ENCODE data around the gene TTF2. TPM values are rescaled to one million over a fixed set of nuclear protein-coding genes. Genes with fewer than 3 reads are reported as not detected.
A peak's percentile ranks its signal among the peaks of the same experiment; 100 is the strongest.

Gene TTF2
- total and polyA plus RNA-seq, 2 experiments from 2014 or later = 84.7 to 85.4 TPM

DNA sequence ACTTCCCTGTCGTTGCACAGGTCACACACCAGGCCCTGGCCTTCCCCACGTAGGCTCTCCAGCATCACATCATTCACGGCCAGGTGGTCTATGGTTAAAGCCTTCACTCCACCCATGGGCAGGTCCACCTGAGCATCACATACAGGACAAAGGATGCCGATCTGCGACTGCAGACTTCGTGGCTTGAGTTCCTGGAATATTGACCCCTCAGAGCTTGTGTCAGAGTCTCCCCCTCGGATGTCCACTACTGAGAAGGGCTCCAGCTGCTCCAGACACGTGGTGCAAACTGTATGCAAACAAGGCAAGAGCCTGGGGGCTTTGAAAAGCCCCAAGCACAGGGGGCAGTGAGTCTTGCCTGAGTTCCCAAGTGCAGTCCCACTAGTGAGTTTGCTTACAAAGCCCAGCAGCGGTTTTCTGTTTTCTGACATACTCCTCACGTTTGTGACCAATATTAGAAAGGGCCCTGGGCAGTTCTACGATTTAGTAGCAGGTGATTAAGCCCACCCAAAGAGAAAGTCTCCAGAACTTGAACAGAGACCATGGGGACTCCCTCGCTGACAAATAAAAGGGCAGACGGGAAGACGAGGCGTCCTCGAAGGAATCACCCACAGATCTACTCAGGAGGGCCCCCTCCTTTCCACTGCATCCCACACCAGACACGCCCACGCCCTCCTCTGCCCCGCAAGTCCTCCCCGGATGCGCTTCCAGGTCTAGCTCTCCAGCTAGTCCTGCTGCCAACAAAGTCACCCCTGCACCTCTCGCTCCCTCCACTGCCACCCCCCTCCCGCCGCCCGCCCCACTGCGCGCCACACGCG, 60.9 kb downstream of the TTF2 start (continued):
- TF ChIP-seq, protein P1, sequence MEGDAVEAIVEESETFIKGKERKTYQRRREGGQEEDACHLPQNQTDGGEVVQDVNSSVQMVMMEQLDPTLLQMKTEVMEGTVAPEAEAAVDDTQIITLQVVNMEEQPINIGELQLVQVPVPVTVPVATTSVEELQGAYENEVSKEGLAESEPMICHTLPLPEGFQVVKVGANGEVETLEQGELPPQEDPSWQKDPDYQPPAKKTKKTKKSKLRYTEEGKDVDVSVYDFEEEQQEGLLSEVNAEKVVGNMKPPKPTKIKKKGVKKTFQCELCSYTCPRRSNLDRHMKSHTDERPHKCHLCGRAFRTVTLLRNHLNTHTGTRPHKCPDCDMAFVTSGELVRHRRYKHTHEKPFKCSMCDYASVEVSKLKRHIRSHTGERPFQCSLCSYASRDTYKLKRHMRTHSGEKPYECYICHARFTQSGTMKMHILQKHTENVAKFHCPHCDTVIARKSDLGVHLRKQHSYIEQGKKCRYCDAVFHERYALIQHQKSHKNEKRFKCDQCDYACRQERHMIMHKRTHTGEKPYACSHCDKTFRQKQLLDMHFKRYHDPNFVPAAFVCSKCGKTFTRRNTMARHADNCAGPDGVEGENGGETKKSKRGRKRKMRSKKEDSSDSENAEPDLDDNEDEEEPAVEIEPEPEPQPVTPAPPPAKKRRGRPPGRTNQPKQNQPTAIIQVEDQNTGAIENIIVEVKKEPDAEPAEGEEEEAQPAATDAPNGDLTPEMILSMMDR (conservative IDR thresholded peaks at IDR 0.05; ENCODE audit: low read depth in 2 of 2) = no peak
- TF ChIP-seq POLR2AphosphoS5 (IDR thresholded peaks at IDR 0.05; ENCODE audit: low read depth) (no peak), EZH2phosphoT487 (IDR thresholded peaks at IDR 0.05; ENCODE audit: unreplicated experiment) (no peak), CREB1 (CRISPR knock-in tag; IDR thresholded peaks at IDR 0.05; ENCODE audit: low read depth) (no peak), STAT1 (IDR thresholded peaks at IDR 0.05; ENCODE audit: unreplicated experiment) (no peak)
- TF ChIP-seq, protein P2, sequence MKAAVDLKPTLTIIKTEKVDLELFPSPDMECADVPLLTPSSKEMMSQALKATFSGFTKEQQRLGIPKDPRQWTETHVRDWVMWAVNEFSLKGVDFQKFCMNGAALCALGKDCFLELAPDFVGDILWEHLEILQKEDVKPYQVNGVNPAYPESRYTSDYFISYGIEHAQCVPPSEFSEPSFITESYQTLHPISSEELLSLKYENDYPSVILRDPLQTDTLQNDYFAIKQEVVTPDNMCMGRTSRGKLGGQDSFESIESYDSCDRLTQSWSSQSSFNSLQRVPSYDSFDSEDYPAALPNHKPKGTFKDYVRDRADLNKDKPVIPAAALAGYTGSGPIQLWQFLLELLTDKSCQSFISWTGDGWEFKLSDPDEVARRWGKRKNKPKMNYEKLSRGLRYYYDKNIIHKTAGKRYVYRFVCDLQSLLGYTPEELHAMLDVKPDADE (IDR thresholded peaks at IDR 0.05) = no peak
- TF ChIP-seq, protein P3, sequence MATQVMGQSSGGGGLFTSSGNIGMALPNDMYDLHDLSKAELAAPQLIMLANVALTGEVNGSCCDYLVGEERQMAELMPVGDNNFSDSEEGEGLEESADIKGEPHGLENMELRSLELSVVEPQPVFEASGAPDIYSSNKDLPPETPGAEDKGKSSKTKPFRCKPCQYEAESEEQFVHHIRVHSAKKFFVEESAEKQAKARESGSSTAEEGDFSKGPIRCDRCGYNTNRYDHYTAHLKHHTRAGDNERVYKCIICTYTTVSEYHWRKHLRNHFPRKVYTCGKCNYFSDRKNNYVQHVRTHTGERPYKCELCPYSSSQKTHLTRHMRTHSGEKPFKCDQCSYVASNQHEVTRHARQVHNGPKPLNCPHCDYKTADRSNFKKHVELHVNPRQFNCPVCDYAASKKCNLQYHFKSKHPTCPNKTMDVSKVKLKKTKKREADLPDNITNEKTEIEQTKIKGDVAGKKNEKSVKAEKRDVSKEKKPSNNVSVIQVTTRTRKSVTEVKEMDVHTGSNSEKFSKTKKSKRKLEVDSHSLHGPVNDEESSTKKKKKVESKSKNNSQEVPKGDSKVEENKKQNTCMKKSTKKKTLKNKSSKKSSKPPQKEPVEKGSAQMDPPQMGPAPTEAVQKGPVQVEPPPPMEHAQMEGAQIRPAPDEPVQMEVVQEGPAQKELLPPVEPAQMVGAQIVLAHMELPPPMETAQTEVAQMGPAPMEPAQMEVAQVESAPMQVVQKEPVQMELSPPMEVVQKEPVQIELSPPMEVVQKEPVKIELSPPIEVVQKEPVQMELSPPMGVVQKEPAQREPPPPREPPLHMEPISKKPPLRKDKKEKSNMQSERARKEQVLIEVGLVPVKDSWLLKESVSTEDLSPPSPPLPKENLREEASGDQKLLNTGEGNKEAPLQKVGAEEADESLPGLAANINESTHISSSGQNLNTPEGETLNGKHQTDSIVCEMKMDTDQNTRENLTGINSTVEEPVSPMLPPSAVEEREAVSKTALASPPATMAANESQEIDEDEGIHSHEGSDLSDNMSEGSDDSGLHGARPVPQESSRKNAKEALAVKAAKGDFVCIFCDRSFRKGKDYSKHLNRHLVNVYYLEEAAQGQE (IDR thresholded peaks at IDR 0.05; ENCODE audit: unreplicated experiment) = no peak

DNA sequence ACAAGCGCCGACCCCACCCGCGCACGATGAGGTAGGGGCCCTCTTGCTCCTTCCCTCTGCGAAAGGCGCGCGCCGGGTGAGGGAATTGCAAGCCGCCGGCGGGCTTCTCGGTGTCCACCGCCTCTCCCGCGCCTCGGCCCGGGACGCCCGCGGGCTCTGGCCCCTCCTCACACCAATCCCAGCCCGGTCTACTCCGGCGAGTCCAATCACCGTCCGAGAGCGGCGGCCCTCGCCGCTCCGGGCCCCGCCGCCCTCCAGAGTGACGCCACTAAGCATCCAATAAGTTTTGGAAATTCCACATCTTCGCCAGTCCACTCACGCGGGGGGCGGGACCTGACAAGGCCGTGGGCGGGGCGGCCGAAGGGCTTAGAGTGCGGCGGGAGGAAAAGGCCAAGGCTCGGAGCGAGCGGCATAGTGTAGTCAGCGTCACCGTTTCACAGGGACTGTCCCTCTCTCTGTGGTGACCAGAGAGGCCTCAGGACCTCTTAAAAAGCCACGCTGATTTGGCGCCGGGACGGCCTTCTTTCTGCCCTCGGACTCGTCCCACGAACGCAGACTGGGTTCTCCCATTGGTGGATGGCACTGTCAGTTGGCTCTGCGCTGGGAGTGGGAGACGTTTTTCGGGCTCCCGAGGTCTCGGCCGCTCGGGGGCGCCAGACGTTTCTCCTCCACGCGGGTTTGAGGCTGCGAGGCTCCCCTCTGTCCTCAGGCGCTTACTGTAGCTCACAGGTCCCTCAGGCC, 61.6 kb downstream of the TTF2 start, which contains the start of gene TRIM45:
TRIM45 (minus strand) TSS at position 161 of the 741 bp plus-strand sequence. CDS start 548 bp downstream, outside the sequence.
- H3K27me3 Mint-ChIP-seq (ENCODE audit: insufficient read depth, low read depth, poor library complexity) = peaks cover 11% of the 10 kb centered on the region
- DNase-seq (ENCODE audit: low spot score) (peak; percentile 96), ATAC-seq (peak; percentile 95)
- Histone ChIP-seq H3K9me2 (ENCODE audit: insufficient read depth) (no peaks in the 10 kb centered on the region), H3K4me3 (peak within 1 kb of the TSS; percentile 77), H3K79me2 (replicated peaks; ENCODE audit: insufficient read depth) (peaks cover 4% of the 10 kb centered on the region; the same call in 1 of the 2 replicates), H4K20me1 (replicated peaks; ENCODE audit: insufficient read depth) (no peaks in the 10 kb centered on the region), H3K27ac (ENCODE audit: low read depth) (peak within 1 kb of the TSS; percentile 86), H3K36me3 (ENCODE audit: insufficient read depth) (no peaks in the 10 kb centered on the region), H2AFZ (peak within 1 kb of the TSS; percentile 79), H3K4me2 (peak within 1 kb of the TSS; percentile 82), H3F3A (replicated peaks; ENCODE audit: low read depth) (no peaks in the 10 kb centered on the region), H3K4me1 (ENCODE audit: insufficient read depth) (peaks cover 12% of the 10 kb centered on the region), H3K27me3 (ENCODE audit: insufficient read depth) (no peaks in the 10 kb centered on the region)
- peaks cover 11% of the 10 kb centered on the region for H3K4me1 Mint-ChIP-seq
- H3K9me3 Mint-ChIP-seq = no peaks in the 10 kb centered on the region
- H3K36me3 Mint-ChIP-seq (ENCODE audit: low read depth) = peaks cover 16% of the 10 kb centered on the region
- peak within 1 kb of the TSS; percentile 94 for H3K27ac Mint-ChIP-seq
- H3K4me3 Mint-ChIP-seq = peak within 1 kb of the TSS; percentile 85
- TF ChIP-seq, protein P3 (IDR thresholded peaks at IDR 0.05; ENCODE audit: unreplicated experiment) = no peak
- TF ChIP-seq EZH2phosphoT487 (IDR thresholded peaks at IDR 0.05; ENCODE audit: unreplicated experiment) = no peak
- TF ChIP-seq STAT1 (IDR thresholded peaks at IDR 0.05; ENCODE audit: unreplicated experiment) = no peak
- TF ChIP-seq NANOG (IDR thresholded peaks at IDR 0.05; ENCODE audit: borderline replicate concordance) = no peak
- no peak for TF ChIP-seq EZH2 (IDR thresholded peaks at IDR 0.05; ENCODE audit: low read depth, unreplicated experiment)
- no peak for TF ChIP-seq JUNB (IDR thresholded peaks at IDR 0.05; ENCODE audit: unreplicated experiment)
- peak; percentile 6; the same call in 1 of the 2 replicates for TF ChIP-seq CREB1 (CRISPR knock-in tag; IDR thresholded peaks at IDR 0.05; ENCODE audit: low read depth)
- peak; percentile 10; the same call in 1 of the 2 replicates for TF ChIP-seq ZNF114 (CRISPR knock-in tag; IDR thresholded peaks at IDR 0.05)
- TF ChIP-seq, protein P2 (IDR thresholded peaks at IDR 0.05) = no peak
- TF ChIP-seq ZNF331 (CRISPR knock-in tag; IDR thresholded peaks at IDR 0.05; ENCODE audit: low read depth) = no peak
